Type B pancreatic cell (in vitro differentiated cells): ENCODE results near the gene REM2. TPM values are rescaled to one million over a fixed set of nuclear protein-coding genes. Genes with fewer than 3 reads are reported as not detected.
A peak's percentile ranks its signal among the peaks of the same experiment; 100 is the strongest.
"Not testable (repeated sequence)": the region's sequence is repeated elsewhere in the genome, so short reads cannot be mapped to it uniquely, and the experiment has no call there.

Experiments used
- DNase-seq: peaks from one replicate; pipeline ENCODE4 v3.0.0; 2021; ENCODE audit warnings: mixed read lengths; ENCODE audit not compliant: unreplicated experiment; ENCODE audit errors: extremely low spot score
- H3K27ac Mint-ChIP-seq: 2 replicates; pipeline ENCODE4 v1.8.0; 2021; ENCODE audit warnings: mild to moderate bottlenecking, mixed read lengths
- H3K27me3 Mint-ChIP-seq: 2 replicates; pipeline ENCODE4 v1.8.0; 2021; ENCODE audit warnings: mixed read lengths
- H3K36me3 Mint-ChIP-seq: 2 replicates; pipeline ENCODE4 v1.8.0; 2021; ENCODE audit warnings: mixed read lengths
- H3K4me1 Mint-ChIP-seq: one replicate; pipeline ENCODE4 v1.8.0; 2021; ENCODE audit warnings: mixed read lengths; ENCODE audit not compliant: unreplicated experiment
- H3K4me3 Mint-ChIP-seq: 2 replicates; pipeline ENCODE4 v1.8.0; 2021; ENCODE audit warnings: mild to moderate bottlenecking, mixed read lengths
- H3K9me3 Mint-ChIP-seq: 2 replicates; pipeline ENCODE4 v1.8.0; 2021; ENCODE audit warnings: mixed read lengths
- CTCF ChIP-seq: fragments of 200-600 bp; sonication (generic); conservative IDR thresholded peaks from 2 replicates; pipeline ENCODE4 v1.5.0; 2021; ENCODE audit warnings: antibody characterized with exemption, mild to moderate bottlenecking
- total RNA-seq: library from RNA; stranded (reverse); gene quantifications from 2 replicates; pipeline ENCODE4 v1.2.1, GENCODE V29; 2021; ENCODE audit warnings: low replicate concordance

REM2 gene
- total RNA-seq, 1 donor from 2014 or later, result 2.0 TPM

DNA sequence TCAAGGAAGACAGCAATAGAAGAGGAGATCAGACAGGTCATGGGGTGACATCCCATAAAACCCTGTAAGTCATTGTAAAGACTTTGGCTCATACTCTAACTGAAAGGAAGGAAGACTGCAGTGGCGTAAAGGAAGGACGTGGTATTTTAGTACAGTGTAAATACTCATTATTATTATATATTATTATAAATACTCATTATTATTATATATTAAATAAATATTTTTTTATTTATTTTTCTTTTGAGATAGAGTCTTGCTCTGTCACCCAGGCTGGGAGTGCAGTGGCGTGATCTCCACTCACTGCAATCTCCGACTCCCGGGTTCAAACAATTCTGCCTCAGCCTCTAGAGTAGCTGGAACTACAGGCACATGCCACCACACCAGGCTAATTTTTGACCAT, 26.6 kb upstream of the REM2 start:
- Mint-ChIP-seq H3K9me3 (no peaks in the 10 kb centered on the region), H3K4me1 (peaks cover 8% of the 10 kb centered on the region), H3K36me3 (no peaks in the 10 kb centered on the region), H3K27ac (no peak overlapping the region), H3K27me3 (no peaks in the 10 kb centered on the region), H3K4me3 (no peak overlapping the region)
- no peak for DNase-seq
- no peak for TF ChIP-seq CTCF

DNA sequence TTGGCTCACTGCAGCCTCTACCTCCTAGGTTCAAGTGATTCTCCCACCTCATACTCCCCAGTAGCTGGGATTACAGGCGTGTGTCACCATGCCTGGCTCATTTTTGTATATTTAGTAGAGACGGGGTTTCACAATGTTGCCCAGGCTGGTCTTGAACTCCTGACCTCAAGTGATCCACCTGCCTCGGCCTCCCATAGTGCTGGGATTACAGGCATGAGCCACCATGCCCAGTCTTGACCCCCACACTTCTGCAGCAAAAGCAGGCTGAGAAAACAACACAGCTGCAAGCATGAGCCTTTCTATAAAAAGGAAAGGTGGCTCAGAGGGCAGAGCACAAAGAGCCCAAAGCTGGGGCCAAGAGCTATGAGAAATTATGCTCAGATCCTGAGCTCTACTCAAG, 22.6 kb upstream of the REM2 start:
- not testable (repeated sequence) for H3K9me3 Mint-ChIP-seq, DNase-seq, H3K36me3 Mint-ChIP-seq, H3K27ac Mint-ChIP-seq, H3K27me3 Mint-ChIP-seq, H3K4me3 Mint-ChIP-seq, H3K4me1 Mint-ChIP-seq

DNA sequence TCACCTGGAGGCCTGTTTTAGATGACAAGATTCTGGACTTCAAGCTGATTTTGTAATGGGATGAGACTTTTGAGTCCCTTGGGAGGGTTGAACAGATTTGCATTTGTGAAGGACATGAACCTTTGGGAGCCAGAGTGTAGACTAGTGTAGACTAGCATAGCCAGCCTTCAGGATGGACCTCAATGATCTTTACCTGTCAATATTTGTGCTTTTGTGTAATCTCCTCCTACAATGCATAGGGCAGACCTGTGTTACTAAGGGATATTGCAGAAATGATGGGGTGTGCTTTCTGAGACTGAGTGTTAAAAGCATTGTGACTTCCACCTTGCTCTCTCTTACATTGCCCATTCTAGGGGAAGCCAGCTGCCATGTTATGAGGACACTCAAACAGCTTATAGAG, 21.4 kb upstream of the REM2 start:
- no peaks in the 10 kb centered on the region for H3K36me3 Mint-ChIP-seq
- H3K4me1 Mint-ChIP-seq, result no peaks in the 10 kb centered on the region
- H3K4me3 Mint-ChIP-seq, result no peak overlapping the region
- no peak overlapping the region for H3K27ac Mint-ChIP-seq
- TF ChIP-seq CTCF, result no peak
- no peaks in the 10 kb centered on the region for H3K27me3 Mint-ChIP-seq
- H3K9me3 Mint-ChIP-seq, result no peaks in the 10 kb centered on the region
- DNase-seq, result no peak

- TF ChIP-seq CTCF, result no peak
- Mint-ChIP-seq H3K27ac (no peak overlapping the region), H3K4me3 (no peak overlapping the region), H3K27me3 (no peaks in the 10 kb centered on the region), H3K9me3 (no peaks in the 10 kb centered on the region), H3K4me1 (no peaks in the 10 kb centered on the region), H3K36me3 (no peaks in the 10 kb centered on the region)
- no peak for DNase-seq
Measured at GRCh38 chr14:22864979-22865378, 18.0 kb upstream of the REM2 start.

DNA sequence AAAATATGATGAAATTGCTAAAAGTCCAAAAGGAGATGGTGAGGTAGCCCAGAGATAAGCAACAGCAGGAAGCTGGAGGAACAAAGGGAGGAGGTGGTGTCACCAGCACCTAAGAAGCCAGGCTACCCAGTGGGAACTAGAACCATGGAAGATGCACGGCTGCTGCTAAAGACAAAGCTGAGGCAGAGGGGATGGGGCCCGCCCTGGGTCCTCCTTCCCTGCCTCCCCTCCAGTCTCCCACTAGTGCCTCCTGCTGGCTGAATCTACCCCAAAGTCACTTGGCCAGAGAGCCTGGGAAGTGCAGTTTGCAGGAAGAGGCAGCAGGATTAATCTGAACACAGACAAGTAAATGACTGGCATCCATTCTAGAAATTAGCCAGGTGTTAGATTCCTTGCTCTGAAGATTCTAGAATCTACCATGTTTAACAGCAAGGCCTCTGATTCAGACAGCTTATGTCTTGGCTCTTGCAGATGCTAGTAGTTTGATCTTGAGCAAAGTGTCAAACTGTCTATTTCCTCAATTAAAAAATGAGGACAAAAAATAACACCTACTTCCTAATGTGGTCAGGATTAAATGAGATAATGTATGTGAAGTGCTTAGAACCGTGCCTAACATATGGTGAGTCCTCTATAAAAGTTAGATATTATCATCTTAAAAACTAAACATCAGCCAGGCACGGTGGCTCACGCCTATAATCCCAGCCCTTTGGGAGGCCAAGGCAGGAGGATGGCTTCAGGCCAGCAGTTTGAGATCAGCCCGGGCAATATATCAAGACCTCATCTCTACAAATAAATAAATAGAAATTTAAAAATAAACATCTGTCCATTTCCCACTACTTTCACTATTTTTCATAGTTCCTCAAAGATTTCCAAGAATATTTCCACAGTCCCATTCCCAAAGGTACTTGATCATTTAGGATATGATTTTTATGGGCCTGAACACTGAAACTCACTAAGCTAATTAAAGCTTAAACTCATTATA, 17.3 kb upstream of the REM2 start:
- peaks cover 4% of the 10 kb centered on the region for H3K4me1 Mint-ChIP-seq

More for the DNA sequence above, 17.3 kb upstream of the REM2 start:
- TF ChIP-seq CTCF, result peak; percentile 52
- Mint-ChIP-seq H3K9me3 (no peaks in the 10 kb centered on the region), H3K27ac (no peak overlapping the region), H3K27me3 (no peaks in the 10 kb centered on the region), H3K4me3 (no peak overlapping the region), H3K36me3 (no peaks in the 10 kb centered on the region)
- no peak for DNase-seq
